DMS 273 treated with DMSO at 0.1 percent for 48 hours (cell line): Measurements from ENCODE around the gene GNA12.
"Not testable (repeated sequence)": the region's sequence is repeated elsewhere in the genome, so short reads cannot be mapped to it uniquely, and the experiment has no call there.

Source experiments
- DNase-seq: peaks from one replicate; lab custom pipeline; 2025; lab: John Stamatoyannopoulos, UW

GNA12 gene

DNA sequence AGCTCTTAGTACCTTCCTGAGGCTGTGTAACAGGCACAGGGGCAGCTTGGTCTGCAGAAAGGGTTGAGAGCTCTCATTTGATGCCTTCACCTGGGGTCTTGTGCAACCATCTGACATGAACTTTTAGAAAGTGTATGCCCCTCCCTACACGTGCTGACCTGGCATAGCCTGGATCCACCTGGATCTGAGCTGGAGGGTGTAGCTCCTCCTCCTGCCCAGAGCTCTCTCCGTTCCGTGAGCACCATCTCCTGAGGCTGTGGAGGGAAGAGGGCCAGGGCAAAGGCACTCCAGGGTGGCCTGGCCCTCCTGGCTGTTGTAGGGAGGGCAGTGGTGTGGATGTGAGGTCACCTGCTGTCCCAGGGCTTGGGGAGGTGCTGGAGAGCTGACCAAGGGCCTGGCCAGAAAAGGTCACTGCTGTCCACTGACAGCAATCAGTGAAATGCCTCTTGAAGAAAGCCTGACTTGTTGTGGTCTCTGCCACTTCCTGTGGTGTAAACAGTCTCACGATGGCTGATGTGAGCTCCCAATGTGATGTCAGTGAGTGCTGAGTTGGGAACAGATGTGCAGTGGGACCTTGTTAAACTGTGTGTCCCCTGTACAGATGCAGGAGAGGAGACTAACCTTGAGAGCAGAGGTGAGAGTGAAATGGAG lies 133.1 kb downstream of the GNA12 start:
- DNase-seq: no peak

DNA sequence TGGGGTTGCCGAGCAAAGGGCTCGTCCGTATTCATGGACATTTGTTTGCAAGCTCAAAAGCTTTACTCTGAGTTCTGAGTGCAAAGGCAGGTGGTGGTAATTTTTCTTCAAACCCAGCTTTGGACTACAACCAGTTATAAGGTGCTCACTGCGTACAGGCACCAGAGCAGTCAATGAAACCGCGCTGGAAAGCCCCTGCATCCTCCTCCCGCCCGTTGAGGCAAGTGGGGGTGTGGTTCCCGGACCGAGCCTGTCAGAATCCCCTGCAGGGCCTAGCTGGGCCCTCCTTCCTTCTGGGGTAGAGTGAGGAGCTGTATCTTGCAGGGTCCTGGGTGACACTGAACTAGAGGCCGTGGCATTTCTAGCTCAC lies 133.8 kb downstream of the GNA12 start:
- no peak for DNase-seq

DNA sequence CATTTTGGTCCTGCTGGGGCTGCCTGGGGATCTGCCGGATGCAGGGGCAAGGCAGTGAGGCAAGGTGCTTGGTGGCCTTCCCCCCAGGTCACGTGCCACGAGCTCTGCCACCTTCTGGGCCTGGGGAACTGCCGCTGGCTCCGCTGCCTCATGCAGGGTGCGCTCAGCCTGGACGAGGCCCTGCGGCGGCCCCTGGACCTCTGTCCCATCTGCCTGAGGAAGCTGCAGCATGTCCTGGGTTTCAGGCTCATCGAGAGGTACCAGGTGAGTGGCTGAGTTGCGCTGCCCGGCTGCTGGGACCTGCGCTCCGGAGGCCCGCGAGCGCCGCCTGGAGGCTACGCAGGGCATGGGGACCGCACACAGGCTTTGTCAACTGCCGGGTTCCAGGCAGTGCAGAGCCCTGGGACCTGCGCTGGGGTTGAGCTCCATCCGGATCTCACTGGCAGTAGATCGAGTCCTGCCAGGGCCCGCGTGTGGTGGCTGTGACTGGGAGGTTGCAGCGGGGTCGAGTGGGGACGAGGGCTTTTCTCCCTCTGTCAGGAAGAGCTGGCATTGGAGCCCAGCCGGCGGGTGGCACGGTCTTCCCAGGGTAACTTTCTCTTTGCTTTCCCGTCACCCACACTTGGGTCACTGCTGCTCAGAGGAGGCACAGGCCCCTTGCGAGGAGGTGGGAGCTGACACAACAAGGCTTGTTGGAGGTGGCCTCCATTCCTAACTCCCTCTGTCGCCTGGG lies 134.4 kb downstream of the GNA12 start:
- no peak for DNase-seq

DNA sequence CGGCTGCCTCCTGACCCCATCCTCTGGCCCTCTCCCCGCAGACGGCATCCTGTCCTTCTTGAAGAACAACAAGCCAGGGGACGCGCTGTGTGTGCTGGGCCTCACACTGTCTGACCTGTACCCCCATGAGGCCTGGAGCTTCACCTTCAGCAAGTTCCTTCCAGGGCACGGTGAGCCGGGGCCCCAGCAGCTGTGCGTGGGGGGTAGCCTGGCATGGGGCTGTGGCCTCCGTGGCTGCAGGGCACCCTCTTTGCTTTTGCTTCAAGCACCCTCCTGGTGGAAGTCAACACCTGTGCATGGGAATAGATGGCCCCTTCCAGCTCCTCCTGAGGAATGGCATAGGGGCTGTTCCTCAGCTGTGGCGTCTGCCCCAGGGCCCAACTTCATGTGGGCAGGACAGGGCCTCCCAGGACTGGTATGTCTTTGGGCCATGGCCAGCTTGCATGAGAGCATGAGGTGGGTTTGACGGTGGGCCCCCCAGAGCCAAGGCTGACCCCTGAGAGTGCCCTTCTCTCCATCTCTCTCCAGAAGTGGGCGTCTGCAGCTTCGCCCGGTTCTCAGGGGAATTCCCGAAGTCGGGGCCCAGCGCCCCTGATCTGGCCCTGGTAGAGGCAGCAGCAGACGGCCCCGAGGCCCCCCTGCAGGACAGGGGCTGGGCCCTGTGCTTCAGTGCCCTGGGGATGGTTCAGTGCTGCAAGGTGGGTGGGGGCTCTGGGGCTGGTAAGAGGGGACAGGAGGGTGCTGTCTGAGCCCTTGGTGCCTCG lies 135.4 kb downstream of the GNA12 start:
- no peak for DNase-seq

DNA sequence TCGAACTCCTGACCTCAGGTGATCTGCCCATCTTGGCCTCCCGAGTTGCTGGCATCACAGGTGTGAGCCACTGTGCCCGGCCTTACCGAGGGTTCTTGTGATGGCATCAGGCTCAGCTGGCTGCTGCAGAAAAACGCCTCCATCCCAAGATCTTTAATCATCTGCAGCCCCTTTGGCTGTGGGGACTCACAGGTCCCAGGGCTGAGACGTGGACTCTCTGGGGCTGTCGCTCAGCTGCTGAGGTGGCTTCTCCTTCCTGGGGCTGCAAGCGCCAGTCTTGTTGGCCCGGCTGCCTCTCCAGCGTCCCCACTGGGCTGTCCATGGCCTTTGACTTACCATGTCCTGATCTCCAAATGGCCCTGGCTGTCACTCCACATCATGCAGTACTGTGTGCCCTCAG lies 136.1 kb downstream of the GNA12 start:
- DNase-seq: no peak

DNA sequence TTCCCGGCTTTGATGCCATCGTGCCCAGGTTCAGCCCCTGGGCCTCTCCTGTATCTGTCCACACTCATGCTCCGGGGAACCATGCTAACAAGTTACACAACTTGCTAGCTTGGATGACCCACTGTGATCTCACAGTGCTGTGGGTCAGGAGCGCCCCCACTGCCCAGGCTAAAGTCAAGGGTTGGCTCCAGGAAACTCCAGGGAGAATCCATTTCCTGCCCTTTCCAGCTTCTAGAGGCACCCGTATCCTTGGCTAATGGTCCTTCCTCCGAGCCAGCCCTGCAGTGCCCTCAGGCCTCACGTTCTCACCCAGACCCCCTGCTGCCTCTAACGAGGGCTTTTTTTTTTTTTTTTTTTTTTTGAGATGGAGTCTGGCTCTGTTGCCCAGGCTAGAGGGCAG lies 136.6 kb downstream of the GNA12 start:
- no peak for DNase-seq

DNA sequence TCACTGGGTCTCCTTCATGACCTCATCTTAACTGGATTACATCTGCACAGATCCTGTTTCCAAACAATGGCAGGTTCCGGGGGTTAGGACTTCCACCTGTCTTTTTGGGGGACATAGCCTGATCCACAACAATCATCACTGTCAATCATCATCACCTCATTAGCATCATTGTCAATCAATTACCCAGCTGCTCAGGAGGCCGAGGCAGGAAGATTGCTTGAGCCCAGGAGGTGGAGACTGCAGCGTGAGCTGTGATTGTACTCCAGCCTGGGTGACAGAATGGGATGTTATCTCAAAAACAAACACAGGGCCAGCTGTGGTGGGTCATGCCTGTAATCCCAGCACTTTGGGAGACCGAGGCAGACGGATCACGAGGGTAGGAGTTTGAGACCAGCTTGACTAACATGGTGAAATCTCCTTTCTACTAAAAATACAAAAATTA lies 137.4 kb downstream of the GNA12 start:
- no peak for DNase-seq

DNA sequence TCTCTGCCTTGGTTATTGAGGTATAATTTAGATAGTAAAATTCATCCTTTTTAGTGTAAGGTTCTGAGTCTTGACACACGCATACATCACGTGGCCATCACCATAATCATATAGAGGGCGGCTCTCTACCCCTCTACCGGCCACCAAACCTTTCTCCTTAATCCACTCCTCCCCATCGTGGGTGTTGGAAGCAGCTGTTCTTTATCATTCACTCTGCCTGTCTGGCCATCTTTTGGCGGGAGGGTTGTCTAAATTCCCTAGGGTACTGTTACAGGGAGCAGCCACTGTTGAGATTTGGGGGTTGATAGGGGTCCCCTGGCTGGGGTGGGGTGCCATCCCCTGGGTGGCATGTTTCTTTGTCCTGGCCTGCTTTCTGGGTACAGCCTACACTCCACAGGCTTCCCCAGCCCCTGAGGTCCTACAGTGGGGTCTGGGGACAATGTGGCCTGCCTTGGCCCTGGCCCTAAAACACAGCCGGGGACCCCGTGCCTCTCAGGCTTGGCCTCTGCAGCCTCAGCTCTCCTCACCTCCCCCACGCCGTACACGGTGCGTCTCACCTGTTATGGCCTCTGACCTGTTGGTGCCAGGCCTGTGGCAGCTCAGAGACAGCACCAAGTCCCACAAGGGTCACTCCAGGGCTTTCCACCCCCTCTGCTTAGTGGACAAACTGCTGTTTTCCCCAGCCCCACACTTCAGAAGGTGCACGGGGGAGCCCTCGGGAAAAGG lies 138.6 kb downstream of the GNA12 start:
- no peak for DNase-seq

DNA sequence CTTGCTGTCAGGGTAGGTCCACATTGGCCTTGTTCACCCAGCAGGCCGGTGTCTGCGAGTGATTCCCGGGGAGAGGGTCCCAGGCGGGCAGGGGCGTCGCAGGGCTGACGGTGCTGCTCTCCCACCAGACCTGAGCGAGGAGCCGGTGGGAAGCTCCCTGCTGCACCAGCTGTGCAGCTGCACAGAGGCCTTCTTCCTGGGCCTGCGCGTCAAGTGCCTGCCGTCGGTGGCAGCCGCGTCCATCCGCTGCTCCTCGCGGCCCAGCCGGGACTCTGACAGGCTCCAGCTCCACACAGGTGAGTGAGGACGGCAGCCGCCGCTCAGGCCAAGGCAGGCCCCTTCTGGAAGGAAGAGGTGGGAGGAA lies 141.5 kb downstream of the GNA12 start:
- DNase-seq: no peak

DNA sequence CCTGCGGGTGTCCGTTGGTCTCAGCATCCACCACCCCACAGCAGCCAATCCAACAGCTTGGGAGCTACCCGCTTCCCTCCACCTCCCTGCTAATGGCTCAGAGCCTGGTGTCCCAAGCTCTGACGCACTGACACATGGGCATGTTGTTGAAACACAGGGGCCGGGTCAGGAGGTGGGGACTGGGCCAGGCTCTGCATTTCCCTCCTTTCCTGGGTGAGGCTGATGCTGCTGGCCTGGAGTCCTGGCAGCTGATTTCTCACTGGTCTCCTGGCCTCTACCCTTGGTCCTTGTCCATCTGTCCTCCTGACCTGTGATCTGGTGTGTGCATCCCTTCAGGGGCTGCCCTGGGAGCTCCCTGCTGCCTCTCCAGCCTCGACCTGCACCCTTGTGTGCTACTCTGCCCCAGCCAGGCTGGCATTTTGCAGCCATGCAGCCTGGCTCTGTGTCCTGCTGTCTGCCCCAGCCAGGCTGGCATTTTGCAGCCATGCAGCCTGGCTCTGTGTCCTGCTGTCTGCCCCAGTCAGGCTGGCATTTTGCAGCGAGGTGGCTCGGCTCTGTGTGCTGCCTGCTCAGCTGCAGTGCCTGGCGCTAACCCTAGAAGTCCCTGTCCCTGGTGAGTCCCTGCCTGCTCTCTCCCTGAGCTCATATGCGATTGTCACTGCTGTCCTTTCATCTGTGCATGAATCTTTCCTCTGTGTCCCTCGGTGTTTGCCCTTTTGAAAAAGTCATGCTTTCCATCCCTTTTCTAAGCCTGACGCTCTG lies 142.1 kb downstream of the GNA12 start:
- no peak for DNase-seq

DNA sequence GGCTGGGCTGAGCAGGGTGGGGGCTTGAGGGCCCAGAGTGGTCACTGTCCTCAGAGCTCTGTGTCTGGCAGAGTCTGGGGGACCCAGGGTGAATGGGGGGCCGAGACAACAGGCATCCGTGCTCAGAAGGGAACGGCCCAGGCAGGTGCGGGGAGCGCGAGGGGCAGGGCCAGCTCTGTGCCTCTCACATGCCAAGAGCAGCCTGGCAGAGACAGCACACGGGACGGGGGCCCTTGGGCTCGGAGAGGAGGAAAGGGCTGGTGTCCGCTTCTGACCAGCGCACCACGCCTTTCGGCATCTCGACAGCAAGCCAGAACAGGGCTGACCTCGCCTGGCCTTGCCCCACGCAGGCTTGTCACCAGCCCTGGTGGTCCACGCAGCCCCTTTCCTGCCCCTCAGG lies 142.7 kb downstream of the GNA12 start:
- DNase-seq: no peak

DNA sequence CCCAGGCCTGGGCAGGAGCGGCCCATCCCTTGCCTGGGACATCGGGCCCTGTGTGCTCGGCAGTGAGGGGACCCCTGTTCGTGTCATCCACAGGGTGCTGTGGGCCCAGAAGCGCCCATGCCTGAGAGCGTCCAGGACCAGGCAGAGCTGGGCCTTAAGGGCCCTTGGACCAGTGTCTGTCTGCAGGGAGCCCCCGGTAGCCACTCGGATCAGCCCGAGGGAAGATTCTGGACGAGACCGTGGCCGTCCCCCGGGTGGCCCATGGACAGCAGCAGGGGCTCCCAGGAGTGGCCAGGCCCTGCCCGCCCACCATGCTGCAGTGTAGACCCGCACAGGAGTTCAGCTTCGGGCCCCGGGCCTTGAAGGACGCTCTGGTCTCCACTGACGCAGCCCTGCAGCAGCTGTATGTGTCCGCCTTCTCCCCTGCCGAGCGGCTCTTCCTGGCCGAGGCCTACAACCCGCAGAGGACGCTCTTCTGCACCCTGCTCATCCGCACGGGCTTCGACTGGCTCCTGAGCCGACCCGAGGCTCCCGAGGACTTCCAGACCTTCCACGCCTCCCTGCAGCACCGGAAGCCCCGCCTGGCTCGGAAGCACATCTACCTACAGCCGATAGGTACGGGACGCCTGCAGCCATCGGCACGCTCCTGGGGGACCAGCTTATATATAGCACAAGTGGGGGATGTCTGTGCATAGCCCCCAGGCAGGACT lies 143.8 kb downstream of the GNA12 start:
- DNase-seq: no peak

DNA sequence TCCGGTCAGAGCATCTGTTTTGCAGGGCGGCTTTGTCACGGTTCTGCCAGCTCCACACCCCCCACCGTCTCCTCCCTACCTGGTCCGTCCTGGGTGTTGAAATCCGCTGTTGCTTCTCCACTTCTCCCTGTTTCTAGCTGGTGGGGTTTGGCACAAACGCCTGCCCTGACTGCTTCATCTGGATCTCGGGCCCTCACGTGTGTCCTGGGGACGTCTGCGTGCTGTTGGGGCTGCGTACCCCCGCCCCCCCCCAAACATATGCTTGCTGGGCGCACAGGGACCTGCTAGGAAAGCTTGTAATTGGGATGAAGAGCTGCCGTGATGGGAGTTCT lies 144.9 kb downstream of the GNA12 start:
- no peak for DNase-seq

DNA sequence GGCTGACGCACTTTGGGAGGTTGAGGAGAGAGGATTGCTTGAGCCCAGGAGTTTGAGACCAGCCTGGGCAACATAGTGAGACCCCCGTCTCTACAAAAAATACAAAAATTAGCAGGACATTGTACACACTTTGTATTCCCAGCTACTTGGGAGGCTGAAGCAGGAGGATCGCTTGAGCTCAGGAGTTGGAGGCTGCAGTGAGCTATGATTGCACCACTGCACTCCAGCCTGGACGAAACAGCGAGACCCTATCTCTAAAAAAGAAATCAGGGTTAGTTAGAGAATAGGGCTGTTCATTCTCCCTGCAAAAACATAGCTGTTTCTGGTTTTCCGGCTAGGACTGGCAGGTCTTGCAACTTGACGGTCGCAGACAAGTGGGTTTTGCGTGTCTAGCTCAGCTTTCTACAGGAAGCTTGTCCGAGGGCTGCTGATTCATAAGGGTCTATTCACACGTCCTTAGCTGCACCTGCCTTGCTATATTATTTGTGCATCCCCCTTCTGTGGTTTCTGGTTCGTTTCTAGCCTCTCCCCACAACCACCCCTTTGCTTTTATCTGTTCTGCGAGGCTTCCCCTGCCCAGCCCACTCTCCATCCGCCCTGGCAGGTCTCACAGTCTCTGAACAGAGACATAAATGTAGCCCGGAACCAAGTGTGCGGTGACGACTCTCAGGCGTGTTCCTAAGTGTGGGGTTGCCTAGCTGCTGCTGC lies 145.4 kb downstream of the GNA12 start:
- DNase-seq: no peak

DNA sequence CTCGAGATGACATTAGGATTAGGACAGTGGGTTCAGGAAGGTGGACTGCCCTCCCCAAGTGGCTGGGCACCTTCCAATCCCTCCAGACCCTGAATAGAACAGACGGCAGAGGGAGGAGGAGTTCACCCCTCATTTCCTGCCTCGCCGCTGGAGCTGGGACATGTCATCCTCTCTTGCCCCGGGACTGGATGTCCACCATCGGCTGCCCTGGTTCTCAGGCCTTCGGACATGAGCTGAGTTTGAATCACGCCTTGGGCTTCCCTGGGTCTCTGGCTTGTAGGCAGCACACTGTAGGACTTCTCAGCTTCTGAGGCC lies 150.0 kb downstream of the GNA12 start:
- not testable (repeated sequence) for DNase-seq

DNA sequence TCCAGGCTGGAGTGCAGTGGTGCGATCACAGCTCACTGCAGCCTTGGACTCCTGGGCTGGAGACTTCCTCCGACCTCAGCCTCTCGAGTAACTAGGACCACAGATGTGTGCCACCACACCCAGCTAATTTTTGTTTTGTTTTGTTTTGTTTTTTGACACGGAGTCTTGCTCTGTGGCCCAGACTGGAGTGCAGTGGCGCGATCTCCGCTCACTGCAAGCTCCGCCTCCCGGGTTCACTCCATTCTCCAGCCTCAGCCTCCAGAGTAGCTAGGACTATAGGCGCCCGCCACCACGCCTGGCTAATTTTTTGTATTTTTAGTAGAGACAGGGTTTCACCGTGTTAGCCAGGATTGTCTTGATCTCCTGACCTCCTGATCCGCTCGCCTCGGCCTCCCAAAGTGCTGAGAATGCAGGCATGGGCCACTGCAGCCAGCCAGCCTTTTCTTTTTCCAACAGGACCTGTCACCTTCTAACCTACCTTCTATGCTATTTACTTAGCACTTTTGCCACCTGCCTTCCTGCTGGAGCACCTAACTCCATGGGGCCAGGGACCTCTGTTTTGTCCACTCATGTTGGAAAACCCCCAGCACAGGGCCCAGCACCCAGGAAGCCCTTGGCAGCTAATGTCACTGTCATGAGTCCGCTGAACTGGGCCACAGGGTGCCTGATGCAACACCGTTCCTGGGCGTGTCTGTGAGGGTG lies 150.5 kb downstream of the GNA12 start:
- not testable (repeated sequence) for DNase-seq

DNA sequence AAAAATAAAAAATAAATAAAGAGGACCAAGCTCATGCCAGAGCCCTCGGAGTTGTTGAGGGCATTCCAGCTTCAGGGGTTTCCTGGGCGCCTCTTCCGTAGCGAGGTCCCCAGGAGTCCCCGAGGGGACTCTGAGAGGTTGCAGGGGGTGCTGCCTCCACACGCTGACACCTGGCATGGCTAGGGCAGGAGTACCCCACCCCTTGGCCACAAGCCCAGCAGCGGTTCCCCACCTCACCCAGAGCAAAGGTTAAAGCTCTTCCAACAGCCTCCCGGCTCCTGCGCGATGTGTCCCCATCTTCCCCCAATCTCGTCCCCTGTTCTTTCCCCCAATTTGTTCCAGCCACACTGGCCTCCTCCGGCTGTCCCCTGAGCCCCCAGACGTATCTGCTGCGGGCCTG lies 151.6 kb downstream of the GNA12 start:
- no peak for DNase-seq

DNA sequence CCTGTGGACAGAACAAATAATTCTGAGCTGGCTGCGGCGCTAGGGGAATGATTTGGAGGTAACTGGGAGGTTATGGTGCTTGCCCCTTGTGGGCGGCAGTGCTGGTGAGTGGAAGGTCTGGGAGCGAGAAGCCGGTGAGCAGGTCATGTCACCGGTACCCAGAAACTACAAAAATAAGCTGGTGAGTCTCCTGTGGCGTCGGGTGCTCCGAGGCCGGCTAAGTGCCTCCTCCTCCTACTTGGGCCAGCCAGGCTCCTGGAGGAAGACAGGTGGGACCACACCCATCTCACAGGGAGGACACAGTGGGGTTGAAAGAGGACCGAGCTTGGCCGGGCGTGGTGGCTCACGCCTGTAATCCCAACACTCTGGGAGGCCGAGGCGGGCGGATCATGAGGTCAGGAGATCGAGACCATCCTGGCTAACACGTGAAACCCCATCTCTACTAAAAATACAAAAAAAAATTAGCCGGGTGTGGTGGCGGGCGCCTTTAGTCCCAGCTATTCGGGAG lies 152.1 kb downstream of the GNA12 start:
- DNase-seq: not testable (repeated sequence)

DNA sequence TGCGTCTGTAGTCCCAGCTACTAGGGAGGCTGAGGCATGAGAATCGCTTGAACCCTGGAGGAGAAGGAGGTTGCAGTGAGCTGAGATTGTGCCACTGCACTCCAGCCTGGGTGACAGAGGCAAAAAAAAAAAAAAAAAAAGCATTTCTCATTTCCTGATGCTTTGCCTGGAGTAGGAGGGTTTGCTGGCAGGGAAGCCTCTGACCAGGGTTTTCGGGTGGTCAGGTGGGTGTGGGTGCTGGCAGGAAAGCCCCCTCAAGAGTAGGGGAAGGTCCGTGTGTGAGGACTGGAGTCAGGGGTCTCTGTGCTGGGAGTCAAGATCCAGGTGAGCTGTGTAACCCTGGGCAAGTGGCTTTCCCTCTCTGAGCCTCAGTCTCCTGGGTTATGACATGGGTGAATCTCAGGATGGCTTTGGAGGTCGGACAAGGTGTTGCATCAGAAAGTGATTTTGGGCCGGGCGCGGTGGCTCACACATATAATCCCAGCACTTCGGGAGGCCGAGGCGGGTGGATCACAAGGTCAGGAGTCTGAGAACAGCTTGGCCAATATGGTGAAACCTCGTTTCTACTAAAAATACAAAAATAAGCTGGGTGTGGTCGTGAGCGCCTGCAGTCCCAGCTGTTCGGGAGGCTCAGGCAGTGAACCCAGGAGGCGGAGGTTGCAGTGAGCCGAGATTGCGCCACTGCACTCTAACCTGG lies 152.9 kb downstream of the GNA12 start:
- DNase-seq: no peak
